DMS 273 (cell line): ENCODE measurements around the gene BACH1.
"Not testable (repeated sequence)": the region's sequence is repeated elsewhere in the genome, so short reads cannot be mapped to it uniquely, and the experiment has no call there.

ENCODE experiments used
- DNase-seq: peaks from one replicate; lab custom pipeline; 2025; ENCODE audit not compliant: unreplicated experiment; lab: John Stamatoyannopoulos, UW

Gene BACH1

DNA sequence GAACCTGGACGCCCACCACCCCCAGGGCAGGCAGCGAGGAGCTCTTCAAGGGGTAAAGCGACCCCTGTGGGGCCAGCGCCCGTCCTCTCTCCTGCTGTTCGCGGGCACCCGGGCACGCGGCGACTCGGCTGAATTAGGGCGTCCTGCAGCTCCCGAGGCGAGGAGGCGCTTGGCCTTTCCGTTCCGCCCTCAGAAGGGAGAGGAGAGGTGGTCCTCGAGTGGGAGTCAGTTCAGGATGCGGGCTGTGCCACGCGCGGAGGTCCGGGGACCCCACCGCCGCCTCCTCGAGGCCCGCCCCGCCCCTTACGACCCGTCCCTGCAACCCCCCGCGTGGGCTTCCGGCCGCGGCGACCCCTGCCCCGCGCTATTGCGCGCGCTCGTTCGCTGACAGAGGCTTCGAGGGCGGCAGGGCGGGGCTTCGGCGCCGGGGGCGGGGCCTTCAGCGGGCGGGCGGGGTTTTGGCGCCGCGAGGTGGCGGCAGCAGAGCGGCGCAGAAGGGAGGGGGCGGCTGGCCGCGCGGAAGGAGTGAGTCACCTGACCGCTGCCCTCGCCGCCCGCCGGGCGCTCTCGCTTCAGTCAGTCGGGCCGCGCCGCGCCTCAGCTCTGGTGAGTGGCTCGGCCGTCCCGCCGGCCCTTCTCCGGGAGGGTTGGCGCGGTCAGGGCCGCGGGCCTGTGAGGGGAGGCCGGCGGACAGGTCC, at the start of gene BACH1:
Gene BACH1, plus strand, starts transcription at position 575 of the 698 bp plus-strand sequence. CDS start 22,359 bp downstream, outside the sequence.
- peak; percentile 95 for DNase-seq

DNA sequence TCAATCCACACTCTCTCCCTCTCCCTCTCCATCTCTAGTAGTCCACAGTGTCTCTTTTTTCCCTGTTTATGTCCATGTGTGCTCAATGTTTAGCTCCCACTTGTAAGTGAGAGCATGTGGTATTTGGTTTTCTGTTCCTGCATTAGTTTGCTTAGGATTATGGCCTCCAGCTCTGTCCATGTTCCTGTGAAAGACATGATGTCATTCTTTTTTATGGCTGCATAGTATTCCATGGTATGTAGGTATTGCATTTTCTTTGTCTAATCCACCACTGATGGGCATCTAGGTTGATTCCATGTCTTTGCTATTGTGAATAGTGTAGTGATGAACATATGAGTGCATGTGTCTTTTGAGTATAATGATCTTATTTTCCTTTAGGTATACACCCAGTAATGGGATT, 49.4 kb upstream of the BACH1 start:
- not testable (repeated sequence) for DNase-seq

DNA sequence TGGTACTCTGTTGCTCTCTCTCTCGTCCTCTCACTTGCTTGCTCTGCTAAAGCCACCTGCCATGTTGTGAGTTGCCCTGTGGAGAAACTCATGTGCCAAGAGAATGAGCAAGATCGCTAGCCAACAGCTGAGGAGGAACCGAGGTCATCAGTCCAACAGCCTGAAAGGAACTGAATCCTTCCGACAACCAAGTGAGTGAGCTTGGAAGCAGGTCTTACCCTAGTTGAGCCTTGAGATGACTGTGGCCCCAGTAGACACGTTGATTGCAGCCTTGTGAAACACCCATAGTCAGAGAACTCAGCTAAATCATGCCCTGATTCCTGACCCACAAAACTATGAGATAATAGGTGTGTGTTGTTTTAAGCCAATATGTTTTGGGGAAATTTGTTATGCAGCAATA, 48.1 kb upstream of the BACH1 start:
- no peak for DNase-seq

DNA sequence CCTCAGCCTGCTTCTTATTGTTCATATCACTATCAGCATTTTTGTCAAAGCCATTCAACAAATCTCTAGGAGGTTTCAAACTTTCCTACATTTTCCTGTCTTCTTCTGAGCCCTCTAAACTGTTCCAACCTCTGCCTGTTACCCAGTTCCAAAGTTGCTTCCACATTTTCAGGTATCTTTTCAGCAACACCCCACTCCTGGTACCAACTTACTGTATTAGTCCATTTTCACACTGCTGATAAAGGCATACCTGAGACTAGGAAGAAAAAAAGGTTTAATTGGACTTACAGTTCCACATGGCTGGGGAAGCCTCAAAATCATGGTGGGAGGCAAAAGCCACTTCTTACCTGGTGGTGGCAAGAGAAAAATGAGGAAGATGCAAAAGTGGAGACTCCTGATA, 44.9 kb upstream of the BACH1 start:
- not testable (repeated sequence) for DNase-seq

DNA sequence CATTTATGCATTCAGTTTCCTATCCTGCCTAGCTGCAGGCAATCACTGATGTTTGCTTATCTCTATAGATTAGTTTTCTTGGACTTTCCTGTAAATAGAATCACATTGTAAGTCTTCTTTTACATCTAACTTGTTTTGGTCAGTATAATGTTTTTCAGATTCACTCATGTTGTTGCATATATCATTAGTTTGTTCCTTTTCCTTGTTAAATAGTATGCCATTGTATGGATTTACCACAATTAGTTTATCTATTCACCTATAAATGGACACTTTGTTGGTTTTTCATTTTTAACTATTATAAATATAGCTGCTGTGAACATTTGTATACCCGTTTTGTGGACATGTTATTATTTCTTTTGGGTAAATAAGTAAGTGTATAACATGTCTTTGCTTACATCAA, 44.2 kb upstream of the BACH1 start:
- DNase-seq = no peak

DNA sequence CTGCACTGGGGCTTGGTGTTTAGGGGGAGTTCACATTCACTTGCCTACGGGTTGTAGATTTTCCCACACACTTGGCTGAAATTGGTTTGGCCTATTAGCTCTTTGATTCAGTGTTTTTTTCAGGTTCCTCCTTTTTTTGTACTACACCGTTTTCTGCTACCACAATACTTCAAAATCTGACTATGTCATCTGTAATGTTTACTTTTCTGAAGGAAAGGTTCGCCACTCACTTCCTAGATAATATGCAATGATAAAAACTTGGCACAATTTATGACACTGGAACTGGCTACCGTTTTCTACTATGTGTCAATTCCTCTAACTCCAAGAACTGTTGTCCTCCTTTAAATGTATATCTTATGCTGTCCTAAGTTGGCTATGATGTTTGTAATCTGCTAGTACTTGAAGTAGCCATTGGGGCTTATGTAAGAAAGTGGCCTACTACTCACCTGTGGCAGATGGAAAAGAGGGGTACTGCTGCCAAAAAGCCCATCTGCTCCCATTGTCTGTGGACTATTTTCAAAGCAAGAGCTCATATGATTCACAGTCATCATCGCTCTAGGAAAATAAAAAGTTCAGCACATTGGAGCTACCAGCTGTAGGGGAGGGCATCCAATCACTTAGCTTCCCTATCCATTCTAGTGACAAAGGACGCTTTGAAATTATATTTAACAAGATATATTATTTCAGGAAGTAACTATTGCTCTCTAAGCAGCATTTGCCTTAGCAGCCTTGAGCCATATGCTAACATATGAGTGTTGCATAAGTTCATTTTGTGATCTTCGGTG, 42.4 kb upstream of the BACH1 start:
- DNase-seq = peak; percentile 91

DNA sequence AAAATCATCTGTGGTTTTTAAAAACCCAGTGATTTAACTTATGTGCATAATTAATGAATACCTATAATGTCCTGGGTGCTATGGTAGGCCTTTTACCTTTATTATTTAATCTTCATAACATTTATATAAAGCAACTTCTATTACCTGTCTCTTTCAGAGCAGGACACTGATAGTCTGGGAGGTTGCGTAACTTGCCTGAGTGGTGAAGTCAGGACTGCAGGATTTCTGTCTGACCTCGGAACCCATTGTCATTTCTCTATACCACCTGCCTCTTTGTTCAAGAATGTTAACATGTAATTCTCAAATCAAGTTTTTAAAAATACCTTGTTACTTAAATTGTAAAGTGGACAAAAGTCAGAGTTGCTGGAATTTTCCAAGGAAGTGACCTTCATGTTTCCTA, 41.0 kb upstream of the BACH1 start:
- no peak for DNase-seq

DNA sequence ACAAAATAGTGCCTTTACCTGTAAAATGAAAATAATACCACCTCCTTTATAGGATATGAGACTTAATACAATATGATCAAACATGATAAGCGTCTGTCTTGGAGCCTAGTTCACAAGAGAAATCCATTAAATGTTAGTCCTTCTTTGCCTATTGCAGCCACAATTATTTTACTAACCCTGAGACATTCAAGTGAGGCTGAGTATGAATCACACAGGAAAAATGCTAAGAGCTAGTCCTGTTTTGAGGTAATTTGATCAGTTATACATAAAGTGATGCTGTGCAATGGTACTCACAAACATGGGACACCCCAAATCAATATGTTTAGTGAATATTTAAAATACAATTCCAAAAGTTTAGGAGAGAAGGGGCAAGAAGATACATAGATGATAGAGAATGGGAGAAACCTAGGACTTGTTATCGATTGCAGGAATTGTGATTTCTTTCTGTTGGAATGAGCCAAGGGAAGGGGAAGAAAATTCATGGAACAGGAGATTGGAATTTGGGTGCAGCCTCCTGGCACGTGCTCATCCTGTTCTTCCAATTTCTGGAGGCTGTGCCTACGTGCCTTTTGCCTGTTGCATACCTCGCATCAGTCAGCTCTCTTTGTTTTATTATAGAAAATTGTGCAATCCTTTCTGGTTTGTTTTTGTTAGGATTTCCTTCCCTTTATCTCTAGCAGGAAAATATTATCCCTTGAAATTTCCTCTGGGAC, 39.9 kb upstream of the BACH1 start:
- DNase-seq = no peak

DNA sequence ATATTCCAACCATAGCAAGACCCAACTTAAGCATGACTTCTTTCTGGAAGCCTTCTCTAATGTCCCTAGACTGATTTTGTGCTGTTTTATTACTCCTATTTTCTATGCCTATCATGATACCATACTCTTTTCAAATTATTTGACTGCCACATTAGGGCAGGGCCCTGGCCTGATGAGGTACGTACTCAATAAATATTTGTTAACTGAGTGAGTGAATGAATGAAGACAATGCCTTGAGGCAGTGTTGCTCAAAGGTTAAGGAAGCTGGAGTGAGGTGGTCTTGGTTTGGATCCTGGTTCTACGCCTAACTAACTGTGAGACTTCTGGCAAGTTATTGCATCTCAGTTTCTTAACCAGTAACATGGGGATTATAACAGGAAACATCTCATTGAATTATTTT, 38.3 kb upstream of the BACH1 start:
- DNase-seq = no peak

DNA sequence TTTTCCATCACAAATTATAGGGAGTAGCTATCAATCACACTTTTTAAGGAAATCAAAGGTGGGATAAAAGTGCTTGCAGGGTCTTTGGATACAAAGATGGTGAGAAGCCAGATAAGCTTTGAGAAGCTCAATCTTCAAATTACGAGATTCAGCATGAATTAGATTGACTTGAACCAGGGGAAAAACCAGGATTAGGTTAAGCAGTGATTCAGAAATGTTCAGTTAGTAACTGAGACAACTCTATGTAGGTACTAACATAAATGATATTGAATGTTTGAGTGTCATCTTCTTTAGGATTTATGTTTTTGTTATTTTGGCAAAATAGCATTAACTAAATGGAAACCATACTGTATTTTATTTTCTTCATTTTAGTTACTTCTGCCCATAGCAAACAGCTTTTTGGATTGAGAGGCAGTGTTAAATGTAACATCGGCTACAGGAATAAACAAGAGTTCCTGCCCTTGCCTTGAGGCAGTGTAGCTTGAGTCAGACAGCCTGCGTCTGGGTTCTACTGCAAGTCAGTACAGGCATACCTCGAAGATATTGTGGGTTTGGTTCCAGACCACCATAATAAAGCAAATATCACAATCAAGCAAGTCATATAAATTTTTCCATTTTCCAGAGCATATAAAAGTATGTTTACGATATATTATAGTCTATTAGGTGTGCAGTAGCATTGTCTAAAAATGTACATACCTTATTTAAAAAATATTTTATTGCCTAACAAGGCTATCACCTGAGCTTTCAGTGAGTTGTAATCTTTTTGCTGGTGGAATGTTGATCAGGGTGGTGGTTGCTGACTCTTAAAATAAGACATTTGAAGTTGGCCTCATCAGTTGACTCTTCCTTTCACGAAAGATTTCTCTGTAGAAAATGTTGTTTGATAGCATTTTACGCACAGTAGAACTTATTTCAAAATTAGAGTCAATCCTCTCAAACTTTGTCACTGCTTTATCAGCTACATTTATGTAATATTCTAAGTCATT, 36.9 kb upstream of the BACH1 start:
- no peak for DNase-seq

DNA sequence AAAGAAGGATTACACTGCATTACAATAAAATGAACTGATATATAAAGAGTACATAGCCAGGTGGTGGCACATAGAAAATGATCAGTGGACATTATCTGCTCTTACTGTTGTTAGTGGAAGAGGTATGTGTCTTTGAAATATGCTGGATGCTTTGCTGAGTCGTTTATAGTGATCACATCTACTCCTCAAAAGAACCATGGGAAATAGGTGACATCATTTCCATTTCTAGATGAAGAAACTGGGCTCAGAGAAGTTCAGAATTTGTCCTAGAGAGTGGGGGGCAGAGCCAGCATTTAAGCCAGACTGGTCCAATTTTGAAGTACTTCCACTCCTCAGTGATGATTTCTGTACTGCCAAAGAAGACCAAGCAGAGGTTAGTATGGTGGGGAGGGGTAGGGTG, 34.0 kb upstream of the BACH1 start:
- no peak for DNase-seq

DNA sequence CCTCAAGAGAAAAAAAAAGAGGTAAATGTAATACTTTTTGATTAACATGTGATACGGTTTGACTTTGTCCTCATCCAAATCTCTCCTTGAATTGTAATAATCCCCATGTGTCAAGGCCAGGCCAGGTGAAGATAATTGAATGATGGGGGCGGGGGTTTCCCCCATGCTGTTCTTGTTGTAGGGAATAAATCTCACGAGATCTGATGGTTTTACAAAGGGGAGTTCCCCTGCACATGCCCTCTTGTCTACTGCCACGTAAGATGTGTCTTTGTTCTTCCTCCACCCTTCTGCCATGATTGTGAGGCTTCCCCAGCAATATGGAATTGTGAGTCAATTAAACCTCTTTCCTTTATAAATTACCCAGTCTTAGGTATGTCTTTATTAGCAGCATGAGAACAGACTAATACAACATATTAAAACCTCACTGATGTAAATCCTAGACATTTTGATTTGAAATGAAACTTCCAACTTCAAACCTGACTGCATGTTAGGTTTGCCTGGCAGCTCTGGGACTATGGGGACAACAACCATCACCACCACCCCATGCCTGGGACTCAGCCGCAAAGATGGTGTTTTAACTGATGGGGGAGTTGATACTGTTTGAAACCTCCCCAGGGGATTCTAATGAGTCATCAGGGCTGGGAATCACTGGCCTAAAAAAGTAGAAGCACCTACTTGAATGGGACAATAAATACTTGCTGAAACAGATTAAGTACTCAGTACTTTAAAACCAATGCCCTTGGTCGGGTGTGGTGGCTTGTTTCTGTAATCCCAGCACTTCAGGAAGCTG, 32.8 kb upstream of the BACH1 start:
- no peak for DNase-seq

DNA sequence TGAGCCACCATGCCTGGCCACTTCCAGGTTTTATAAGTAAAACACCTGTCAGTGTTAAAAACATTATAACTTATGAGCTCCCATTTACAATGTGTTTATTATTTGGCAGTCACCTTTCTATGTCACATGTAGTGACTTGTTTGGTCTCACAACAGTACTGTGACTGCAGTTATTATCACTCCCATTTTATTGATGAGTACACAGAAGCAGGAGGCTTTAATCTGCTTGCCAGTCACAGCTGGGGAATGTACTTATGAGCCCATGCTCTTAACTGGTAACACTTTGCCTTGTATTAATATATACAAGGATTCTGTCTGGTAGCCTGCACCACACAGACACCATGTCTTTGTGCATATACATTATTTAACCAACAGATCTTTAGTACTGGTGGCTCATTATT, 31.1 kb upstream of the BACH1 start:
- DNase-seq = no peak

DNA sequence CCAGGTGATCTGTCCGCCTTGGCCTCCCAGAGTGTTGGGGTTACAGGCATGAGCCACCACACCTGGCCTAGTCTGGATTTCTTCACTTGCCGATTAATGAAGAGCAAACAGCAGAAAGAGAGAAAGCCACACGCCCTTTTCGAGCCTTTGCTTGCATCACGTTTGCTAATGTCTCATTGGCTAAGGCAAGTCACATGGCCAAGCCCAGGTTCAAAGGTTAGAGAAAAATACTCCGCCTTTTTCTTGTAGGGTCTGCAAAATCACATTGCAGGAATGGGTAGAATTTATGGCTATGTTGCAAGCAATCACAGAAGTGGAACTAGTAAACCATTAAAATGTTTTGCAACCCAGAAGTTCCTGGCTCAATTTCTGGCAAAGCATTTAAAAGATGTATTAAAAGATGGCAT, 26.8 kb upstream of the BACH1 start:
- DNase-seq = no peak

DNA sequence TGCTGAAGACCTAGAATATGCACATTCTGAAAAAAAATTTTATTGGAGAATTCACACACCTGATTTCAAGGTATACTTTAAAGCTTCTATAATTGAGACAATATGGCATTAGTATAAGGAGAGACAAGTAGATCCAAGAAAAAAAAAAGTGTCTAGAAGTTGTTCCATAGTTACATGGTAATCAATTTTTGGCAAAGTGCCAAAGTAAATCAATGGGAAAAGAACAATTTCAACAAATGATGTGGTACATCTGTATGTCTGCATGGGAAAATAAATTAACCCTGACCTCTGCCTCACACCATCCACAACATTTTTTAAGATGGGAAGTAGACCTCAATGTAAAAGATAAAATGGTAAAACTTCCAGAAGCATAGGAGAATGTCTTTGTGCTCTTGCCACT, 21.3 kb upstream of the BACH1 start:
- DNase-seq = no peak

DNA sequence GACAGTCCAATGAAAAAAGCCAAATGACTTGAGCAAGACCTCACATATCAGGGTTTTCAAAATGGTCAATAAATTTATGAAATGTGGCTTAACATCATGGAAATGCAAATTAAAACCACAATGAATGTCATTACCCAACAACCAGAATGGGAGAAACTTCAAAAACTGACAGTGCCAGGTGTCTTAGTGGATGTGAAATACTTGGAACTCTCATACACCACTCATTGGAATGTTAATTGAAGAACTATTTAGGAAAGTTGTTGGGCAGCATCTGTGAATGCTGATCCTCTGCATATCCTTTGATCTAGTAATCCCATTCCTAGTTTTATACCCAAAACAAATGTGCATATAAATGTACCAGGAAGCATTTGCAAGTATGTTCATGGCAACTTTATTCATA, 19.2 kb upstream of the BACH1 start:
- DNase-seq = no peak

DNA sequence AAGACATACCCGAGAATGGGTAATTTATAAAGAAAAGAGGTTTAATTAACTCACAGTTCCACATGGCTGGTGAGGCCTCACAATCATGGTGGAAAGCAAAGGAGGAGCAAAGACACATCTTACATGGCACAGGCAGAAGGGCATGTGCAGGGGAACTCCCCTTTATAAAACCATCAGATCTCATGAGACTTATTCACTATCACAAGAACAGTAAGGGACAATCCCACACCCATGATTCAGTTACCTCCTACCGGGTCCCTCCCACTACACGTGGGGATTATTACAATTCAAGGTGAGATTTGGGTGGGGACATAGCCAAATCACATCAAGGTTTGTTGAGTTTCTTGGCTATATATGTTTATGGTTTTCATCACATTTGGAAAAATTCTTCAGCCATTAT, 16.9 kb upstream of the BACH1 start:
- not testable (repeated sequence) for DNase-seq

DNA sequence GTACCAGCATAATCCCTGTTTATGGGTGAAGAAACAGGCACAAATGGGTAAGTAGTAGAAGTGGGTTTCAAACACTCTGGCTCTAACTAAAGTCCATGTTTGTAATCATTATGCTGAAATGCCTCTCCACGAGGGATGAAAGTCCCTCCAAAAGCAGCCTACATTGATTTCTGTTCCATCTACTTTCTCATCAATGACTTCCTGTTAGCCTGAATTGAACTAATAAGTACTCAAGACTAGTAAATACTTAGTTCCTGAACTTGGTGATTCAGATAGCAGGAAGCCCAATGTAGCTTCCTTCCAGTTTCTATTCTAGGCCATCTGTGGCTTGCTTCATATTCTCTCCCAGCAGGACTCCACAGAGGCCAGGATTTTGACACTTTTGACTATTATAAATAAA, 11.3 kb upstream of the BACH1 start:
- no peak for DNase-seq

DNA sequence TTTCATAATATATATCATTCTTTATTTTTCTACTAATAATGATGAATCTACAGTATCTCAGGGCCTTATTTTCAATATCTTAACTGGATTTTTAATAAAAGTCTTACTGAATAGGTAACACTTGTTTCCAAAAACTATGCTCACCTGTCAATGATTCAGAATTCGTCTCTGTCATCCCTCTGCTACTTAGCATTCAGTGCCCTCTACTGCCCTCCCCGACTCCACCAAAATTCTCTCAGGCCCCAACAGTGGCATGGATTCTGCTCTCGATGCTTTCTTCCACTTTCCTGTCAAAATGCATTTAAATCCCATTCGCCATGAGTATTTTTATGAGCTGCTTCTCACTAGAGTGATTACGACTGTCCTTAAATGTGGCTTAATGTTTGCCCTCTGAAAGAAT, 10.5 kb upstream of the BACH1 start:
- no peak for DNase-seq

DNA sequence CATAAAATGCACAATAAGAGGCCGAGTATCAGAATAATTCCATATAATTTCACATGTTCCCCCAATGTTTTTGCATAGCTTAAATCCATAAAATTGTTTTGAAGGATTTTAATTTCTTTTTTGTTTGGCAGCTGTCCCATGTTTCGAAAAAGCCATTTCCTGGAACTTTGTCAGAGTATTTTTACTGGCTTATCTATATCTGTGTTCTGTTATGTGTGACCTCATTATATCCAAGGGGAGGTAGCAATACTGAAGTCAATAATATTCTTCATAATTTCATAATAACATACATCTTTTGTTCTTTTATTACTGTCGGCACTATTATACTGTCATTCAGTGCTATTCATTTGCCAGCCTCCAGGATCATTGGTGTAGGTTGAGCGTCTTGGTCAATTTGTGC, 9.4 kb upstream of the BACH1 start:
- DNase-seq = no peak
